RWPE1 (cell line): ENCODE measurements around the gene SEMA4G.

Experiments used
- CTCF ChIA-PET: fragments of 350-600 bp; sonication (Branson Sonifier 250); formaldehyde crosslinking; extraction: SDS; loops from one replicate; lab custom pipeline; 2021; lab: Yijun Ruan, JAX
- POLR2A ChIA-PET: fragments of 400-600 bp; formaldehyde crosslinking; extraction: SDS; loops from one replicate; lab custom pipeline; 2020; ENCODE audit warnings: antibody characterized with exemption; ENCODE audit not compliant: low non-redundant PET; lab: Yijun Ruan, JAX
- DNase-seq: peaks from one replicate; pipeline ENCODE4 v3.0.0; 2012; ENCODE audit warnings: low spot score
- H3K27ac ChIP-seq: fragments of 450-650 bp; 2 replicates; pipeline ENCODE4 v1.5.1; 2017
- TF ChIP-seq, protein P1 (sequence below): fragments of 450-650 bp; conservative IDR thresholded peaks from 2 replicates; pipeline ENCODE4 v1.5.1; 2017; ENCODE audit warnings: low read depth, mild to moderate bottlenecking

The SEMA4G gene

GRCh38 chr10:100968062-100968736 lies 1.1 kb upstream of the SEMA4G start:
- TF ChIP-seq, protein P1, sequence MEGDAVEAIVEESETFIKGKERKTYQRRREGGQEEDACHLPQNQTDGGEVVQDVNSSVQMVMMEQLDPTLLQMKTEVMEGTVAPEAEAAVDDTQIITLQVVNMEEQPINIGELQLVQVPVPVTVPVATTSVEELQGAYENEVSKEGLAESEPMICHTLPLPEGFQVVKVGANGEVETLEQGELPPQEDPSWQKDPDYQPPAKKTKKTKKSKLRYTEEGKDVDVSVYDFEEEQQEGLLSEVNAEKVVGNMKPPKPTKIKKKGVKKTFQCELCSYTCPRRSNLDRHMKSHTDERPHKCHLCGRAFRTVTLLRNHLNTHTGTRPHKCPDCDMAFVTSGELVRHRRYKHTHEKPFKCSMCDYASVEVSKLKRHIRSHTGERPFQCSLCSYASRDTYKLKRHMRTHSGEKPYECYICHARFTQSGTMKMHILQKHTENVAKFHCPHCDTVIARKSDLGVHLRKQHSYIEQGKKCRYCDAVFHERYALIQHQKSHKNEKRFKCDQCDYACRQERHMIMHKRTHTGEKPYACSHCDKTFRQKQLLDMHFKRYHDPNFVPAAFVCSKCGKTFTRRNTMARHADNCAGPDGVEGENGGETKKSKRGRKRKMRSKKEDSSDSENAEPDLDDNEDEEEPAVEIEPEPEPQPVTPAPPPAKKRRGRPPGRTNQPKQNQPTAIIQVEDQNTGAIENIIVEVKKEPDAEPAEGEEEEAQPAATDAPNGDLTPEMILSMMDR: no peak
- no peak overlapping the region for H3K27ac ChIP-seq
- CTCF ChIA-PET: interaction anchor here (0.5 to 1.7 kb wide), 8 partner anchors 11 to 662 kb away, joined by 3 to 6 read pairs (median 4); no protein-coding TSS in a partner anchor
- POLR2A ChIA-PET: no interaction called here
- no peak for DNase-seq

- ChIA-PET CTCF (interaction anchor here (0.6 to 1.7 kb wide), 6 partner anchors 12 to 47 kb away, joined by 3 to 6 read pairs (median 4); no protein-coding TSS in a partner anchor), POLR2A (interaction anchor here (0.7 kb wide), 1 partner anchor 24 kb away, joined by 4 read pairs; no protein-coding TSS in a partner anchor)
- no peak for DNase-seq
- TF ChIP-seq, protein P1: no peak
- no peak overlapping the region for H3K27ac ChIP-seq
These were observed 479 bp upstream of the SEMA4G start for GRCh38 chr10:100968863-100969186.

DNA sequence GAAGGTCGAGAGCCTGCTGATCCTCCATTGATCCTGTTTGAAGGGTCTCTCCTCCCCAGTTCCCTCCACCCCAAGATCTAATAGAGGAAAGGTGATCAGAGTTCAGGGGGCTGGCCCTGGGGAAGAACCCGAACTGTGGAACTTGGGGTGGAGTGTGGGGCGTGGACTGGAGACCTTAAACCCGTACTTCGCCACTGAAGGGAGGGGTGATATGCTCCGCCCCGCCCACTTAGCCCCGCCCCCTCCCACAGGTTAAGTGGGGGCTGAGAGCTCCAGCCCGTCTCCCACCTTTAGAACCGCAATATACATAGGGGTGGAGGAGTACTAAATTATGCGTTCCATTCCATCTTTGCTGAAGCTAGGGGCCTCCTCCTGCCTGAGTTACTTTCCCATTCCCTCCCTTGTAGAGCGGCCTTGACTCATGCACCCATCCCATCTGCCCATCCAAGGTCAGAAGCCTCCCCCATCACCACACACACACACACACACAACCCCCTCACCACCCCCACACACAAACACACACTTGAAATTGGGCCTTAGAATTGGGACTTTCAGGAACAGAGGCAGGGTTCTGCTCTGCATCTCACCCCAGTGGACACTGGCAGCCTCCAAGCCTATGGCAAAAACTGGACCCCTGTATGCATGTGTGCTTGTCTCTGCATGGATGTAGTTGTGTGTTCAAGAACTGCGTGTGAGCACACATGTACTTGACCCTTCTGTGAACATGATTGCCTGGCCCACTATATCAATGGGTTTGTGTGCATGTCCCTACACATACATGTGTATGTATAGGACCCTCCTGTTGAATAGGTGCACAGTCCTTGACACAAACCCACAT lies 991 bp downstream of the SEMA4G start:
- no peak overlapping the region for H3K27ac ChIP-seq
- ChIA-PET CTCF (interaction anchor here (0.6 to 1.7 kb wide), 5 partner anchors 13 to 723 kb away, joined by 3 to 6 read pairs (median 5); no protein-coding TSS in a partner anchor), POLR2A (no interaction called here)
- DNase-seq: peak; percentile 28
- TF ChIP-seq, protein P1: no peak

DNA sequence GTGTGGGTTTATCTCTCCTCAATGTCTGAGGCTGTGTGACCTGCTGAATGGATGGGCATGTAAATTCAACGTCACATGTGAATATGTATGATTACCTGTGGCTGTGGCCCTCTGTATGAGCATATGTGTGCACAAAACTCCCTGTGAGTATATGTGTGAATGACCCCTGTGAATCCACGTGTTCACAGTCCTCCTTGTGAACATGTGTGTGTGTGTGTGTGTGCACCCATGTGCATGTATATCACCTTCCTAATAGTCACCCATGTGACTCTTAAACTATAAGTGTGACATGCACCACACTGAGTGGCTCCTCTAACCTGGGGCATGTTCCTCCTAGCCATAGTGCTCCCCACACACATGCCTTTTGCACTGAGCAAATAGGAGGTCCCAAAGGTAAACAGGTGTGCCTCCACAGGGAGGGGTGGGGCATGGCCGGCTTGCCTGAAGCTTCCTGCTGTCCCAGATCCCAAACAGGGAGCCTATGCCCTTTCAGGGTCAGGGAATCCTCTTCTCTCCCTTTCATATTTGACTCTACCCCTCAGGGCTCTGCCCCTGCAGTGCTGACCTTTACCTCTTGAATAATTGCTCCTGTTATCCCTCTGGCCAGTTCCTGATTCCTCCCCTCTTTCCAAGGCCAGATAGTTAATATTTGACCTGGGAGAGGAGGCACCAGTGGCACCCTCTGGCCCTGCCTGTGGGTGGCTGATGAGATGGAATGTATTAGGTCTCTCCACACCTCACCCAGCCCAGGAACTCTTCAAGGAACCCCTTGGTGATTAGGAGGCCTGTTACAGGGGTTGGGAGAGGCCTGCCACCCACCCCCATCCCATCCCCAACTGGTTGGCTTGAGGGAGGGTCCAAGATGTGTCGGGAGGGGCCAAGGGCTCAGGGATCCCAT lies 1.9 kb downstream of the SEMA4G start:
- POLR2A ChIA-PET: no interaction called here
- no peak for DNase-seq
- CTCF ChIA-PET: interaction anchor here (1.2 to 1.4 kb wide), 2 partner anchors 26 to 27 kb away, joined by 5 read pairs; no protein-coding TSS in a partner anchor

DNA sequence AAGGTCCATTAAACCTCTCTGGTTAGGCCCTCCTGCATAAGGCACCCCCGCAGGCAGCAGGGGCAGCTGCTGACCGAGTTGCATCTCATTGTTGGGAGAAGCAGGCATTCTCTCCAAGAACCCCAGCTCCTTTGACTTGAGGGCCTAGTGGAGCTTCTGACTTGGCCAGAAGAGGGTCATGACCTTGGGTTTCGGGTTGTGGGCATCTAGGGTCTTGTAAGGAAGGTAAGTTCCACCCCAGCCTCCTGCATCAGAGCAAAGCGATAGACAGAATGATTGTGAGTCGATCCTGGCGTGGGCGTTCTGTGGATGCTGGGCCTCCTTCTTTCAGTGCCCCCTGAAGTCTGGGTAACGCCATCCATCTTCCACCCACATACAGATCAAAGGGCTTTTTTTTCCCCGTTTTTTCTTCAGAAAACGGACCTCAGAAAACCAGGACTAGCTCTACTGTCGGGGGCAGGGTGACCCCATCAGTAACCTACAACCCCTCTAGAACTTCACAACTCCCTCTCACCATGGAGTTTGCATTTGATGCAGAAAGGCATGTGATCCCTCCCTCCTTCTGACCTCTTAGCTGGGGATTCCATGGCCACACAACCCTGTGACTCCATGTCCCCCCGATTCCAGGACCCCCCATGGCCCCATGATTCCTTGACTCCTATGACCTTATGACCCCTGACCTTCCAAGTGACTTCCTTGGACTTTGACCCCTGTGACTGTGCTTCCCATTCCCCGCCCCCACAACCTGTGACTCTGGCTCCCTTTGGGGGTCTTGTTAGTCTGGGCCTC lies 3.0 kb downstream of the SEMA4G start:
- ChIA-PET POLR2A (no interaction called here), CTCF (interaction anchor here (0.6 to 1.4 kb wide), 2 partner anchors 26 to 46 kb away, joined by 3 to 5 read pairs; no protein-coding TSS in a partner anchor)
- DNase-seq: no peak
- TF ChIP-seq, protein P1: no peak
- H3K27ac ChIP-seq: no peak overlapping the region; the same call in 1 of the 2 replicates

More for the DNA sequence above, 1.9 kb downstream of the SEMA4G start:
- H3K27ac ChIP-seq: no peak overlapping the region; the same call in 1 of the 2 replicates
- TF ChIP-seq, protein P1: no peak
